CD4-positive, alpha-beta T cell treated with Interferon alpha-2 for 1 hour (primary cell): Measurements from ENCODE around the gene CEMIP2.

ENCODE experiments used
- DNase-seq, 2 donors: peaks; one replicate each; pipeline ENCODE4 v3.0.0-alpha.2; 2020 to 2022

The CEMIP2 gene

DNA sequence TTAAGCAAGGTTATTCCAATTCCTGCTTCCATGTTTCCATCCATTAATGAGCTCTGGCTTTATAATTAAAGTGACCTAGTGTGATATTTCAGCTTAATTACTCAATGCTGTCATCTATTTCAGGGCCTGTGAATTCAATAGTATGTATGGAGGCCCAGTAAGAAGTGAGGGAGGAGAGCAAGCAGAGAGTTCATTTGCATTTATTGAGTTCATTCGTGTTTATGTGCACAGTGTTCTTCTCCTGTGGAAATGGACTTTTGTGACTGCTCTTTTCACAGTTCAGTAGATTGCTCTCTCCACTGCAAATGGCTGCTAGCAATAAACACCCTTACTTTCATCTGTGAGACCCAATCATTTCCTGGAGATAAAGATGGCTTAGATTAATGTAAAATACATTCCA is 130.9 kb downstream of the CEMIP2 start:
- no peak for DNase-seq

DNA sequence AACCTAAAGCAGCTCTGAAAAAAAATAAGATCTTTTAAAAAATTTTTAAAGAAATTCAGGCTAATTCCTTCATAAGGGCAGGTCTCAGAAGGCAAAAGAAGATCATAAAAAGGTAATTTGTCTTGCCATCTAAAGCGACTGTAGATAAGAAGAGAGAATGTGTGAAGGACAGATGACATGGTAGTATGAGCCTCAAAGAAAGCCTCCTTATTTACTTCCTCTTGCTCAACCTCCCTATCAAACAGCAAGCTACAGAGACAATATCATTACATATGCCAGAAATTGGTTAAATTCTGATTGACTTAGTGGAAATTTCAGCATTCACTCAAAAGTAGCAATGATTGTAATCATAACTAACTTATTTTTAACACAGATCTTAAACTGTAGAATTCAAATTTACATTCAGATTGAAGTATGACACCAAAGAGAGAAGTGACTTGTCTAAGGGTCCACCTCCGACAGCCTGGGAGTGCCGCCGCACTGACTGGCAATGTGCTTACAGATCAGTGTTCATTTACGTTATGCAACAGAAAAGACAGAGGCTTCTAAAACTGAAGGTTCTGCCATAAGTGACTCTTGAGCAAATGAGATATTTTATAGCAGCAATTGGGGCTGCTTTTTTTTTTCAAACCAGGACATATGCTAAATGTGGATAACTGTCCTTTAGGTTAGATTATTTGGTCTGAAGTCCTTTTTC is 132.0 kb downstream of the CEMIP2 start:
- no peak for DNase-seq

DNA sequence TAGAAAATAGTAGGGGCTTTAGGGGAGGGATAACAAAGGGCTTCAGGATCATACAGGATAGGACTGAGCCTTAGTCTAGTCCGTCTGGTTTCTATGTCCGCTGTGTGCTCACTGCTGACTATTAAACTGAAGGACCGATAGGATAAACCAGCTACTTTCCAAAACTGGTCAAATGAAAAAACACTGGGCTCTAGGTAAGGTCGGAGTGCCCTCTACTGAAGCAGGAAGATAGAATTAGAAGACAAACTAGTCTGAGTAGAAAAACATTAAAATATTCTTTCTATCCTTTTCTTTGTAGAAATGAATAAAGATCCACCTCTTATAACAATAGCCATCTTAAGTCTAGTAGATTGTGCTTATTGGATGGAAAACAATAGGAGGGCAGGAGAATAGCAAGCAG is 133.6 kb downstream of the CEMIP2 start:
- DNase-seq = no peak
